Parathyroid adenoma (tissue), 2 donors: ENCODE data around the gene ERICH4.
A peak's percentile ranks its signal among the peaks of the same experiment; 100 is the strongest.

ENCODE experiments used
- H2AFZ ChIP-seq: fragments of 300-600 bp; sonication (generic); one replicate; pipeline ENCODE4 v1.7.0; 2017; ENCODE audit warnings: antibody characterized with exemption, mild to moderate bottlenecking
- H3K27ac ChIP-seq: fragments of 300-600 bp; sonication (generic); one replicate; pipeline ENCODE4 v1.7.0; 2017
- H3K27me3 ChIP-seq: fragments of 300-600 bp; sonication (generic); one replicate; pipeline ENCODE4 v1.7.0; 2017; ENCODE audit warnings: low read length; ENCODE audit not compliant: control insufficient read depth, insufficient read depth
- H3K36me3 ChIP-seq: fragments of 300-600 bp; sonication (generic); one replicate; pipeline ENCODE4 v1.7.0; 2017; ENCODE audit warnings: low read length; ENCODE audit not compliant: control insufficient read depth, insufficient read depth
- H3K4me1 ChIP-seq: fragments of 300-600 bp; sonication (generic); one replicate; pipeline ENCODE4 v1.7.0; 2017; ENCODE audit warnings: control low read depth
- H3K4me2 ChIP-seq: fragments of 300-600 bp; sonication (generic); one replicate; pipeline ENCODE4 v1.7.0; 2017; ENCODE audit warnings: low read length
- H3K4me3 ChIP-seq: fragments of 300-600 bp; sonication (generic); one replicate; pipeline ENCODE4 v1.7.0; 2017; ENCODE audit warnings: low read depth, low read length
- H3K79me2 ChIP-seq: fragments of 300-600 bp; sonication (generic); one replicate; pipeline ENCODE4 v1.7.0; 2017; ENCODE audit warnings: control low read depth
- H3K9ac ChIP-seq: fragments of 300-600 bp; sonication (generic); one replicate; pipeline ENCODE4 v1.7.0; 2017; ENCODE audit warnings: mild to moderate bottlenecking
- H3K9me3 ChIP-seq: fragments of 300-600 bp; sonication (generic); one replicate; pipeline ENCODE4 v1.7.0; 2017; ENCODE audit warnings: low read length; ENCODE audit not compliant: control insufficient read depth
- TF ChIP-seq, protein P1 (sequence below): fragments of 300-600 bp; sonication (generic); IDR thresholded peaks from one replicate; pipeline ENCODE4 v1.7.0; 2017; ENCODE audit warnings: antibody characterized with exemption, mild to moderate bottlenecking
- donor health status: primary hyperparathyroidism.

Gene ERICH4

DNA sequence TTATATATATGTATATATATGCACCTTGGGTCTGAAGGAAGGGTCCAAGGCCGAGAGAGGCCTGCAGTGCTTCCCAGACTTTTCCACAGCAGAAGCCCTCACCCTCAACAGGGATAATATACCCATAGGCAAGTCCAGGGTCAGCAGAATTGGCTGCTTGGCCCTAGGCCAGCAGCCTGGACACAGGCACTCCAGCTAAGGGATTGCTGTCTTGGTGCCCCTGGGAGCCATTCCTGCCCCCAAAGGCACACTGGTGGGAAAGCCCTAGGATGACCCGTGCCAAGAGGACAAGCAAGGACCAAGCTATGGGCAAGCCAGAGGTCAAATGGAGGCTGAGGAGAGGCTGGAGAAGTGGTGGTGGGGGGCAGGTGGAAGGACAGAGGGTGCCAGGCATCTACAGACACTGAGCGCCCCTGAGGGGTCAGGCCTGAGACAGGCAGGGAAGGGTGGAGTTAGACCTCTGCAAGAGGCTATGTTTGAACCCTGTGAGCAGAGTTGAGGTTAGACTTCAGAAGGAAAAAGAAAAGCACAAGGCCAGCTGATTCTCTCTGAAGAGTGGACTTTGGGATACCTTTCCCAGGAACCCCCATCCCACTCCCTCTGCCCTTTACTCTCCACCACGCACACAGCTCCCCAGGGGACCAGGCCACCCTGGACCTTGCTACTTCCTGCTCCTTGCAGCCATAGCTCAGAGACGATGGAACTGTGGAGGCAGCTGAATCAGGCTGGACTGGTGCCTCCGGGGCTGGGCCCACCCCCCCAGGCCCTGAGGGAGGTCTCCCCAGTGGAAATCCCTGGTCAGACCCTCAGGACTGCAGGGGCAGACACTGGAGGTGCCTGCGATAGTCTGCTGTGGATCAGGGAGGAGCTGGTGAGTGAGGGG lies at the start of gene ERICH4:
Gene ERICH4 (plus strand): TSS at position 684 of the 883 bp plus-strand sequence. CDS start 14 bp downstream, at position 698.
- H3K4me3 ChIP-seq = no peak within 1 kb of the TSS
- no peaks in the 10 kb centered on the region for H3K36me3 ChIP-seq
- no peaks in the 10 kb centered on the region for H3K4me1 ChIP-seq
- no peak within 1 kb of the TSS for H3K27ac ChIP-seq
- H3K9me3 ChIP-seq = no peaks in the 10 kb centered on the region
- TF ChIP-seq, protein P1, sequence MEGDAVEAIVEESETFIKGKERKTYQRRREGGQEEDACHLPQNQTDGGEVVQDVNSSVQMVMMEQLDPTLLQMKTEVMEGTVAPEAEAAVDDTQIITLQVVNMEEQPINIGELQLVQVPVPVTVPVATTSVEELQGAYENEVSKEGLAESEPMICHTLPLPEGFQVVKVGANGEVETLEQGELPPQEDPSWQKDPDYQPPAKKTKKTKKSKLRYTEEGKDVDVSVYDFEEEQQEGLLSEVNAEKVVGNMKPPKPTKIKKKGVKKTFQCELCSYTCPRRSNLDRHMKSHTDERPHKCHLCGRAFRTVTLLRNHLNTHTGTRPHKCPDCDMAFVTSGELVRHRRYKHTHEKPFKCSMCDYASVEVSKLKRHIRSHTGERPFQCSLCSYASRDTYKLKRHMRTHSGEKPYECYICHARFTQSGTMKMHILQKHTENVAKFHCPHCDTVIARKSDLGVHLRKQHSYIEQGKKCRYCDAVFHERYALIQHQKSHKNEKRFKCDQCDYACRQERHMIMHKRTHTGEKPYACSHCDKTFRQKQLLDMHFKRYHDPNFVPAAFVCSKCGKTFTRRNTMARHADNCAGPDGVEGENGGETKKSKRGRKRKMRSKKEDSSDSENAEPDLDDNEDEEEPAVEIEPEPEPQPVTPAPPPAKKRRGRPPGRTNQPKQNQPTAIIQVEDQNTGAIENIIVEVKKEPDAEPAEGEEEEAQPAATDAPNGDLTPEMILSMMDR = no peak
- H3K4me2 ChIP-seq = no peak within 1 kb of the TSS
- H3K79me2 ChIP-seq = no peaks in the 10 kb centered on the region
- H2AFZ ChIP-seq = peak within 1 kb of the TSS; percentile 19
- no peaks in the 10 kb centered on the region for H3K27me3 ChIP-seq
- H3K9ac ChIP-seq = no peak within 1 kb of the TSS

DNA sequence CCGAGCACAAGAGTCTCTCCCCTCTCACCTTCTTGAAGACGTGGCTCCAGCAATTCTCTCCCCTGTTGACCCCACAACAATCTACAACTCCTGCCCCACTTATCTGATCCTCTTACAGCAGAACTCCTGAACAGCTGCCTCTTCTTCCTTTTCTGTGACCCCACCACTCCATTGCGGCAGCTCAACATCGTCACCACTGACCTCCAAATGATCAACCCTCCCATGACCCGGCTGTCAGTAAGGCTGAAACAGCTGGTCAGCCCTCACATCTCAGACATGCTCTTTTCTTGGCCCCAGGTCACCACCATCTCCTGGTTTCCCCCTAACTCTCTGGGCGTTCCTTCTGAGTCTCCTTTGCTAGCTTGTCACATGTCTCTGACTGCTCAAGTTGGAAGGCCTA lies 47.6 kb upstream of the ERICH4 start:
- Histone ChIP-seq H3K27ac (no peak overlapping the region), H3K9ac (no peak overlapping the region), H3K9me3 (no peaks in the 10 kb centered on the region), H3K36me3 (no peaks in the 10 kb centered on the region), H3K4me2 (no peak overlapping the region), H3K4me1 (peaks cover 8% of the 10 kb centered on the region), H3K79me2 (peaks cover 19% of the 10 kb centered on the region), H2AFZ (no peak overlapping the region), H3K4me3 (no peak overlapping the region), H3K27me3 (no peaks in the 10 kb centered on the region)
- TF ChIP-seq, protein P1 = no peak

- Histone ChIP-seq H2AFZ (peak within 1 kb of the TSS; percentile 90), H3K4me1 (peaks cover 9% of the 10 kb centered on the region), H3K4me2 (peak within 1 kb of the TSS; percentile 91), H3K4me3 (peak within 1 kb of the TSS; percentile 99), H3K36me3 (no peaks in the 10 kb centered on the region), H3K79me2 (peaks cover 32% of the 10 kb centered on the region), H3K9ac (peak within 1 kb of the TSS; percentile 62), H3K27ac (peak within 1 kb of the TSS; percentile 94), H3K27me3 (no peaks in the 10 kb centered on the region), H3K9me3 (no peaks in the 10 kb centered on the region)
- TF ChIP-seq, protein P1 = no peak
These were observed 45.6 kb upstream of the ERICH4 start, which contains the start of the genes BCKDHA and EXOSC5 for GRCh38 chr19:41397086-41398049. Gene BCKDHA (plus strand): TSS chr19:41397818. CDS start chr19:41397828, 10 bp downstream. Gene EXOSC5 (minus strand): TSS chr19:41397359. CDS start chr19:41397328, 31 bp downstream.

- Histone ChIP-seq H3K27ac (peak overlapping the region; percentile 94), H3K36me3 (no peaks in the 10 kb centered on the region), H3K4me1 (peaks cover 16% of the 10 kb centered on the region), H2AFZ (peak overlapping the region; percentile 90), H3K27me3 (no peaks in the 10 kb centered on the region), H3K9me3 (no peaks in the 10 kb centered on the region), H3K79me2 (peaks cover 32% of the 10 kb centered on the region), H3K9ac (peak overlapping the region; percentile 62), H3K4me3 (peak overlapping the region; percentile 99), H3K4me2 (peak overlapping the region; percentile 83)
- TF ChIP-seq, protein P1 = no peak
These were observed 44.9 kb upstream of the ERICH4 start for GRCh38 chr19:41398050-41398418.
